HEK293 (cell line): Measurements from ENCODE around the gene CD300LG.

Experiments used
- CTCF ChIA-PET: fragments of 350-600 bp; formaldehyde crosslinking; extraction: SDS; loops from one replicate; lab custom pipeline; 2021; ENCODE audit warnings: antibody characterized with exemption; lab: Yijun Ruan, JAX
- POLR2A ChIA-PET: fragments of 300-600 bp; formaldehyde crosslinking; extraction: SDS; loops from one replicate; lab custom pipeline; 2020; ENCODE audit warnings: antibody characterized with exemption, inconsistent platforms; lab: Yijun Ruan, JAX
- H3K27ac ChIP-seq: fragments of 200-500 bp; sonication (Bioruptor generic); 2 replicates; pipeline ENCODE4 v1.5.1; 2014; ENCODE audit warnings: low read depth, low read length, control low read depth, inconsistent platforms; ENCODE audit errors: extremely low read depth
- H3K36me3 ChIP-seq, 2 experiments: fragments of 200-500 bp in 1 of 2; sonication (Bioruptor generic) in 1 of 2; 1 replicate in 1 of 2; 2 replicates in 1 of 2; pipeline ENCODE4 v1.5.1; 2014 to 2017; ENCODE audit warnings: inconsistent platforms in 2 of 2, low read length in 2 of 2; ENCODE audit not compliant: control insufficient read depth in 2 of 2, insufficient read depth in 1 of 2
- H3K4me1 ChIP-seq: fragments of 200-500 bp; sonication (Bioruptor generic); 2 replicates; pipeline ENCODE4 v1.5.1; 2014; ENCODE audit warnings: mild to moderate bottlenecking, low read length, inconsistent platforms; ENCODE audit not compliant: control insufficient read depth, insufficient read depth
- H3K4me3 ChIP-seq: 2 replicates; pipeline ENCODE4 v1.5.1; 2011; ENCODE audit warnings: low read depth, mild to moderate bottlenecking, control low read depth, low read length, moderate library complexity
- H3K9me3 ChIP-seq: fragments of 200-500 bp; sonication (Bioruptor generic); 2 replicates; pipeline ENCODE4 v1.5.1; 2014; ENCODE audit warnings: low read depth, low read length, inconsistent platforms; ENCODE audit not compliant: control insufficient read depth, insufficient read depth
- BCL11B ChIP-seq: fragments of 450-650 bp; formaldehyde crosslinking; IDR thresholded peaks from 2 replicates; pipeline ENCODE4 v1.5.1; 2016; ENCODE audit warnings: low read depth, missing biosample characterization, missing genetic modification characterization
- EGR2 ChIP-seq: fragments of 450-650 bp; formaldehyde crosslinking; IDR thresholded peaks from 2 replicates; pipeline ENCODE4 v1.5.1; 2016; ENCODE audit warnings: low read depth, missing biosample characterization, missing genetic modification characterization
- GLIS2 ChIP-seq: fragments of 450-650 bp; formaldehyde crosslinking; IDR thresholded peaks from 2 replicates; pipeline ENCODE4 v1.5.1; 2016; ENCODE audit warnings: missing biosample characterization, missing genetic modification characterization
- IKZF3 ChIP-seq: fragments of 450-650 bp; IDR thresholded peaks from 2 replicates; pipeline ENCODE4 v1.5.0; 2018; ENCODE audit warnings: missing biosample characterization, mild to moderate bottlenecking, missing genetic modification characterization, moderate library complexity
- KLF17 ChIP-seq: fragments of 450-650 bp; formaldehyde crosslinking; IDR thresholded peaks from 2 replicates; pipeline ENCODE4 v1.5.1; 2016; ENCODE audit warnings: missing biosample characterization, missing genetic modification characterization
- KLF9 ChIP-seq: fragments of 450-650 bp; formaldehyde crosslinking; IDR thresholded peaks from 2 replicates; pipeline ENCODE4 v1.5.1; 2016; ENCODE audit warnings: missing biosample characterization, missing genetic modification characterization, low read depth
- PRDM1 ChIP-seq: fragments of 450-650 bp; formaldehyde crosslinking; IDR thresholded peaks from 2 replicates; pipeline ENCODE4; 2016; ENCODE audit warnings: missing biosample characterization, missing genetic modification characterization
- SP3 ChIP-seq: fragments of 450-650 bp; formaldehyde crosslinking; IDR thresholded peaks from 2 replicates; pipeline ENCODE4 v1.5.1; 2016; ENCODE audit warnings: missing biosample characterization, missing genetic modification characterization
- ZIC2 ChIP-seq: fragments of 450-650 bp; formaldehyde crosslinking; IDR thresholded peaks from 2 replicates; pipeline ENCODE4 v1.5.1; 2016; ENCODE audit warnings: missing biosample characterization, missing genetic modification characterization
- ZNF292 ChIP-seq: fragments of 450-650 bp; formaldehyde crosslinking; IDR thresholded peaks from 2 replicates; pipeline ENCODE4 v1.5.1; 2016; ENCODE audit warnings: low read depth, missing biosample characterization, missing genetic modification characterization, borderline replicate concordance
- ZNF335 ChIP-seq: fragments of 450-650 bp; formaldehyde crosslinking; conservative IDR thresholded peaks from 2 replicates; pipeline ENCODE4 v1.5.1; 2016; ENCODE audit warnings: missing biosample characterization, missing genetic modification characterization
- ZNF37A ChIP-seq: fragments of 450-650 bp; IDR thresholded peaks from 2 replicates; pipeline ENCODE4 v1.5.1; 2018; ENCODE audit warnings: missing biosample characterization, missing genetic modification characterization
- ZNF692 ChIP-seq: fragments of 450-650 bp; formaldehyde crosslinking; IDR thresholded peaks from 2 replicates; pipeline ENCODE4 v1.5.1; 2016; ENCODE audit warnings: missing biosample characterization, missing genetic modification characterization
- ZNF707 ChIP-seq: fragments of 450-650 bp; formaldehyde crosslinking; IDR thresholded peaks from 2 replicates; pipeline ENCODE4 v1.5.1; 2016; ENCODE audit warnings: missing biosample characterization, missing genetic modification characterization
- ZSCAN5A ChIP-seq: fragments of 450-650 bp; formaldehyde crosslinking; IDR thresholded peaks from 2 replicates; pipeline ENCODE4 v1.5.1; 2016; ENCODE audit warnings: missing biosample characterization, missing genetic modification characterization
- ZXDB ChIP-seq: fragments of 450-650 bp; formaldehyde crosslinking; IDR thresholded peaks from 2 replicates; pipeline ENCODE4 v1.5.1; 2016; ENCODE audit warnings: missing biosample characterization, missing genetic modification characterization
- TF ChIP-seq, protein P1 (sequence below): fragments of 450-650 bp; formaldehyde crosslinking; IDR thresholded peaks from 2 replicates; pipeline ENCODE4 v1.5.1; 2017; ENCODE audit warnings: missing biosample characterization, mild to moderate bottlenecking, missing genetic modification characterization, moderate library complexity
- TF ChIP-seq, protein P2 (sequence below): fragments of 450-650 bp; formaldehyde crosslinking; IDR thresholded peaks from 2 replicates; pipeline ENCODE4 v1.5.1; 2016; ENCODE audit warnings: missing biosample characterization, missing genetic modification characterization
- TF ChIP-seq, protein P3 (sequence below): fragments of 450-650 bp; formaldehyde crosslinking; IDR thresholded peaks from 2 replicates; pipeline ENCODE4 v1.5.1; 2016; ENCODE audit warnings: missing biosample characterization, missing genetic modification characterization

Gene CD300LG

GRCh38 chr17:43877451-43878155 lies 30.6 kb downstream of the CD300LG start (continued):
- TF ChIP-seq, protein P1, sequence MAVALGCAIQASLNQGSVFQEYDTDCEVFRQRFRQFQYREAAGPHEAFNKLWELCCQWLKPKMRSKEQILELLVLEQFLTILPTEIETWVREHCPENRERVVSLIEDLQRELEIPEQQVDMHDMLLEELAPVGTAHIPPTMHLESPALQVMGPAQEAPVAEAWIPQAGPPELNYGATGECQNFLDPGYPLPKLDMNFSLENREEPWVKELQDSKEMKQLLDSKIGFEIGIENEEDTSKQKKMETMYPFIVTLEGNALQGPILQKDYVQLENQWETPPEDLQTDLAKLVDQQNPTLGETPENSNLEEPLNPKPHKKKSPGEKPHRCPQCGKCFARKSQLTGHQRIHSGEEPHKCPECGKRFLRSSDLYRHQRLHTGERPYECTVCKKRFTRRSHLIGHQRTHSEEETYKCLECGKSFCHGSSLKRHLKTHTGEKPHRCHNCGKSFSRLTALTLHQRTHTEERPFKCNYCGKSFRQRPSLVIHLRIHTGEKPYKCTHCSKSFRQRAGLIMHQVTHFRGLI = no peak
- 0 out of 2 replicates have a peak, but pooled peaks have one; percentile 1 for TF ChIP-seq KLF9 (tag by site-specific recombination)
- TF ChIP-seq ZNF707 (tag by site-specific recombination) = no peak
- TF ChIP-seq ZNF292 = no peak

- ChIA-PET POLR2A (interaction anchor here (0.5 to 1.3 kb wide), 4 partner anchors 11 to 60 kb away, joined by 3 read pairs; no protein-coding TSS in a partner anchor), CTCF (interaction anchor here (0.5 to 6.1 kb wide), 65 partner anchors 11 to 1171 kb away, joined by 3 to 106 read pairs (median 4); partner anchors contain the start of genes ASB16, CD300LG, MPP2 and PPY)
- no peaks in the 10 kb centered on the region for H3K9me3 ChIP-seq
- peaks cover 3 to 44% of the 10 kb centered on the region in 2 experiments; a peak in 2 of 3 replicates for H3K36me3 ChIP-seq
- no peak overlapping the region for H3K4me3 ChIP-seq
- no peak overlapping the region for H3K27ac ChIP-seq
- no peaks in the 10 kb centered on the region; the same call in 1 of the 2 replicates for H3K4me1 ChIP-seq
- peak; percentile 92 for TF ChIP-seq ZNF692 (tag by site-specific recombination)
- TF ChIP-seq ZIC2 (tag by site-specific recombination) = peak; percentile 86
- TF ChIP-seq, protein P2, sequence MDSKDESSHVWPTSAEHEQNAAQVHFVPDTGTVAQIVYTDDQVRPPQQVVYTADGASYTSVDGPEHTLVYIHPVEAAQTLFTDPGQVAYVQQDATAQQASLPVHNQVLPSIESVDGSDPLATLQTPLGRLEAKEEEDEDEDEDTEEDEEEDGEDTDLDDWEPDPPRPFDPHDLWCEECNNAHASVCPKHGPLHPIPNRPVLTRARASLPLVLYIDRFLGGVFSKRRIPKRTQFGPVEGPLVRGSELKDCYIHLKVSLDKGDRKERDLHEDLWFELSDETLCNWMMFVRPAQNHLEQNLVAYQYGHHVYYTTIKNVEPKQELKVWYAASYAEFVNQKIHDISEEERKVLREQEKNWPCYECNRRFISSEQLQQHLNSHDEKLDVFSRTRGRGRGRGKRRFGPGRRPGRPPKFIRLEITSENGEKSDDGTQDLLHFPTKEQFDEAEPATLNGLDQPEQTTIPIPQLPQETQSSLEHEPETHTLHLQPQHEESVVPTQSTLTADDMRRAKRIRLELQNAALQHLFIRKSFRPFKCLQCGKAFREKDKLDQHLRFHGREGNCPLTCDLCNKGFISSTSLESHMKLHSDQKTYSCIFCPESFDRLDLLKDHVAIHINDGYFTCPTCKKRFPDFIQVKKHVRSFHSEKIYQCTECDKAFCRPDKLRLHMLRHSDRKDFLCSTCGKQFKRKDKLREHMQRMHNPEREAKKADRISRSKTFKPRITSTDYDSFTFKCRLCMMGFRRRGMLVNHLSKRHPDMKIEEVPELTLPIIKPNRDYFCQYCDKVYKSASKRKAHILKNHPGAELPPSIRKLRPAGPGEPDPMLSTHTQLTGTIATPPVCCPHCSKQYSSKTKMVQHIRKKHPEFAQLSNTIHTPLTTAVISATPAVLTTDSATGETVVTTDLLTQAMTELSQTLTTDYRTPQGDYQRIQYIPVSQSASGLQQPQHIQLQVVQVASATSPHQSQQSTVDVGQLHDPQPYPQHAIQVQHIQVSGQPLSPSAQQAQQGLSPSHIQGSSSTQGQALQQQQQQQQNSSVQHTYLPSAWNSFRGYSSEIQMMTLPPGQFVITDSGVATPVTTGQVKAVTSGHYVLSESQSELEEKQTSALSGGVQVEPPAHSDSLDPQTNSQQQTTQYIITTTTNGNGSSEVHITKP = peak; percentile 50; the same call in 1 of the 2 replicates
- TF ChIP-seq IKZF3 (tag by site-specific recombination) = peak; percentile 93
- TF ChIP-seq ZNF335 (tag by site-specific recombination) = peak; percentile 83
- TF ChIP-seq KLF17 (tag by site-specific recombination) = peak; percentile 70; the same call in 1 of the 2 replicates
- no peak for TF ChIP-seq ZNF37A (tag by site-specific recombination)
- peak; percentile 77 for TF ChIP-seq EGR2
- no peak for TF ChIP-seq ZXDB (tag by site-specific recombination)
- TF ChIP-seq PRDM1 (tag by site-specific recombination) = peak; percentile 90
- TF ChIP-seq BCL11B (tag by site-specific recombination) = peak; percentile 41; the same call in 1 of the 2 replicates
- peak; percentile 39; the same call in 1 of the 2 replicates for TF ChIP-seq GLIS2
- no peak for TF ChIP-seq ZSCAN5A
- TF ChIP-seq, protein P3, sequence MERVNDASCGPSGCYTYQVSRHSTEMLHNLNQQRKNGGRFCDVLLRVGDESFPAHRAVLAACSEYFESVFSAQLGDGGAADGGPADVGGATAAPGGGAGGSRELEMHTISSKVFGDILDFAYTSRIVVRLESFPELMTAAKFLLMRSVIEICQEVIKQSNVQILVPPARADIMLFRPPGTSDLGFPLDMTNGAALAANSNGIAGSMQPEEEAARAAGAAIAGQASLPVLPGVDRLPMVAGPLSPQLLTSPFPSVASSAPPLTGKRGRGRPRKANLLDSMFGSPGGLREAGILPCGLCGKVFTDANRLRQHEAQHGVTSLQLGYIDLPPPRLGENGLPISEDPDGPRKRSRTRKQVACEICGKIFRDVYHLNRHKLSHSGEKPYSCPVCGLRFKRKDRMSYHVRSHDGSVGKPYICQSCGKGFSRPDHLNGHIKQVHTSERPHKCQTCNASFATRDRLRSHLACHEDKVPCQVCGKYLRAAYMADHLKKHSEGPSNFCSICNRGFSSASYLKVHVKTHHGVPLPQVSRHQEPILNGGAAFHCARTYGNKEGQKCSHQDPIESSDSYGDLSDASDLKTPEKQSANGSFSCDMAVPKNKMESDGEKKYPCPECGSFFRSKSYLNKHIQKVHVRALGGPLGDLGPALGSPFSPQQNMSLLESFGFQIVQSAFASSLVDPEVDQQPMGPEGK = peak; percentile 79
- TF ChIP-seq SP3 (tag by site-specific recombination) = 0 out of 2 replicates have a peak, but pooled peaks have one; percentile 29
These were observed 31.5 kb downstream of the CD300LG start for GRCh38 chr17:43878260-43879175.
